Astrocyte of the cerebellum (primary cell): ENCODE measurements around the gene PVR.
"Not testable (repeated sequence)": the region's sequence is repeated elsewhere in the genome, so short reads cannot be mapped to it uniquely, and the experiment has no call there.

Experiments used
- DNase-seq: peaks from one replicate; pipeline ENCODE4 v3.0.0-alpha.2; 2011; ENCODE audit warnings: low read depth
- H3K4me3 ChIP-seq: 2 replicates; pipeline ENCODE4 v1.5.1; 2011; ENCODE audit warnings: mild to moderate bottlenecking, low read depth, low read length, moderate library complexity
- in situ Hi-C: cut with HindIII; loops from 2 replicates; pipeline ENCODE4 v1.10.0; 2017; ENCODE audit warnings: low sequenced_read_pairs
- TF ChIP-seq, protein P1 (sequence below): IDR thresholded peaks from 2 replicates; pipeline ENCODE4 v1.5.1; 2012; ENCODE audit warnings: low read length, low read depth, moderate library complexity, mild to moderate bottlenecking; ENCODE audit errors: missing control alignments

The PVR gene

DNA sequence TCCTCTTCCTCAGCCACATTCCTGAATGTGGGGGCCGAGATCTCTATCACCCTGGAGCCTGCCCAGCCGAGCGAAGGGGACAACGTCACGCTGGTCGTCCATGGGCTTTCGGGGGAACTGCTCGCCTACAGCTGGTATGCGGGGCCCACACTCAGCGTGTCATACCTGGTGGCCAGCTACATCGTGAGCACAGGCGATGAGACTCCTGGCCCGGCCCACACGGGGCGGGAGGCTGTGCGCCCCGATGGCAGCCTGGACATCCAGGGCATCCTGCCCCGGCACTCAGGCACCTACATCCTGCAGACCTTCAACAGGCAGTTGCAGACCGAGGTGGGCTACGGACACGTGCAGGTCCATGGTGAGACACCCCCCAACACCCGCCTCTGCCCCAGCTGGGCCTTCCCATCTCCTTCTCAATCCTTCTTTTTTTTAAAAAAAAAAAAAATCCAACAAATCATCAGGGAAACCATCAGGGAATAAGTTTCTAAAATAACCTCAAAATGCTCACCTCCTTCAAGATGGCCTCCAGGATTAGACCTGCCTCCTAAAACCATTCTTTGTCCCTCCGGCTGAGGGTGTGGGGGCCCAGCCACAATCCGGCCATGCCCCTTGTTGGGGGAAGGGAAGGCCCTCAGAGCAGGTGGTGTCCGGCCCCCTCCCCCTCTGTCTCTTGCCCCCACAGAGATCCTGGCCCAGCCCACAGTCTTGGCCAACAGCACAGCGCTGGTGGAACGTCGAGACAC is 59.8 kb downstream of the PVR start:
- no peak overlapping the region for H3K4me3 ChIP-seq
- no peak for DNase-seq
- TF ChIP-seq, protein P1, sequence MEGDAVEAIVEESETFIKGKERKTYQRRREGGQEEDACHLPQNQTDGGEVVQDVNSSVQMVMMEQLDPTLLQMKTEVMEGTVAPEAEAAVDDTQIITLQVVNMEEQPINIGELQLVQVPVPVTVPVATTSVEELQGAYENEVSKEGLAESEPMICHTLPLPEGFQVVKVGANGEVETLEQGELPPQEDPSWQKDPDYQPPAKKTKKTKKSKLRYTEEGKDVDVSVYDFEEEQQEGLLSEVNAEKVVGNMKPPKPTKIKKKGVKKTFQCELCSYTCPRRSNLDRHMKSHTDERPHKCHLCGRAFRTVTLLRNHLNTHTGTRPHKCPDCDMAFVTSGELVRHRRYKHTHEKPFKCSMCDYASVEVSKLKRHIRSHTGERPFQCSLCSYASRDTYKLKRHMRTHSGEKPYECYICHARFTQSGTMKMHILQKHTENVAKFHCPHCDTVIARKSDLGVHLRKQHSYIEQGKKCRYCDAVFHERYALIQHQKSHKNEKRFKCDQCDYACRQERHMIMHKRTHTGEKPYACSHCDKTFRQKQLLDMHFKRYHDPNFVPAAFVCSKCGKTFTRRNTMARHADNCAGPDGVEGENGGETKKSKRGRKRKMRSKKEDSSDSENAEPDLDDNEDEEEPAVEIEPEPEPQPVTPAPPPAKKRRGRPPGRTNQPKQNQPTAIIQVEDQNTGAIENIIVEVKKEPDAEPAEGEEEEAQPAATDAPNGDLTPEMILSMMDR = no peak
- in situ Hi-C loops = loop anchor here (25.0 kb wide), 1 partner anchor 134 kb away; the partner anchor contains the start of gene NECTIN2

DNA sequence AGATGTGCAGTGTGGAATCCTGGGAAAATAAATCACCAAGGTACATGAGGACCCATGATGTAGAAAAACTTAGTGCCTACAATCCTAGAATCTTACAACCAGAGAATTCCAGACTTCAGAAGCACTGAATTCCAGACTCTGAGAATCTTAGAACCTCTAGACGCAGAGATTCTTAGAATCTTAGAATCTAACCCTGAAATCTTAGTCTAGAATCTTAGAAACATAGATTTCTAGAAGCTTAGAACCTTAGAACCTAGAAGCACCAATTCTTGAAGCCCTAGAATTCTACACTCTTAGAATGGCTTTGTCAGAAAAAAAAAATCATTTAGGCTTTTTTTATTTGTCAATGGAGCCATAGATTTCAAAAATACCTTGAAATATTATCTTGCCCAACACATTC is 61.3 kb downstream of the PVR start:
- in situ Hi-C loops = loop anchor here (25.0 kb wide), 1 partner anchor 132 kb away; the partner anchor contains the start of gene NECTIN2
- TF ChIP-seq, protein P1 = no peak
- no peak for DNase-seq
- H3K4me3 ChIP-seq = no peak overlapping the region

DNA sequence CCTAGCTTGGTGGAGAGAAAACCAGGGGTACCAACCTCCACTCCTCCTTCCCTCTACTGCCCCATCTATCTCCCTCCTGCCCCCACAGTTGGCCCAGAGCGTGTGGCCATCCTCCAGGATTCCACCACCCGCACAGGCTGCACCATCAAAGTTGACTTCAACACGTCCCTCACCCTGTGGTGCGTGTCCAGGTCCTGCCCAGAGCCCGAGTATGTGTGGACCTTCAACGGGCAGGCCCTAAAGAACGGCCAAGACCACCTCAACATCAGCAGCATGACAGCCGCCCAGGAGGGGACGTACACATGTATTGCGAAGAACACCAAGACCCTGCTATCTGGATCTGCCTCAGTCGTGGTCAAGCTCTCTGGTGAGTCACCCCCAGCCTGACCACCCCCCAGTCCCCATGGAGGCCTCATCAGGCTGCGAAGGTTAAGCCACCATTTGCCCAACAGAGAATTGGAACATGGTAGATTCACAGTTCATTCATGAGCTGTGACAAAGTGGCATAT is 61.8 kb downstream of the PVR start:
- H3K4me3 ChIP-seq = no peak overlapping the region
- TF ChIP-seq, protein P1 = no peak
- in situ Hi-C loops = loop anchor here (25.0 kb wide), 1 partner anchor 132 kb away; the partner anchor contains the start of gene NECTIN2
- no peak for DNase-seq

DNA sequence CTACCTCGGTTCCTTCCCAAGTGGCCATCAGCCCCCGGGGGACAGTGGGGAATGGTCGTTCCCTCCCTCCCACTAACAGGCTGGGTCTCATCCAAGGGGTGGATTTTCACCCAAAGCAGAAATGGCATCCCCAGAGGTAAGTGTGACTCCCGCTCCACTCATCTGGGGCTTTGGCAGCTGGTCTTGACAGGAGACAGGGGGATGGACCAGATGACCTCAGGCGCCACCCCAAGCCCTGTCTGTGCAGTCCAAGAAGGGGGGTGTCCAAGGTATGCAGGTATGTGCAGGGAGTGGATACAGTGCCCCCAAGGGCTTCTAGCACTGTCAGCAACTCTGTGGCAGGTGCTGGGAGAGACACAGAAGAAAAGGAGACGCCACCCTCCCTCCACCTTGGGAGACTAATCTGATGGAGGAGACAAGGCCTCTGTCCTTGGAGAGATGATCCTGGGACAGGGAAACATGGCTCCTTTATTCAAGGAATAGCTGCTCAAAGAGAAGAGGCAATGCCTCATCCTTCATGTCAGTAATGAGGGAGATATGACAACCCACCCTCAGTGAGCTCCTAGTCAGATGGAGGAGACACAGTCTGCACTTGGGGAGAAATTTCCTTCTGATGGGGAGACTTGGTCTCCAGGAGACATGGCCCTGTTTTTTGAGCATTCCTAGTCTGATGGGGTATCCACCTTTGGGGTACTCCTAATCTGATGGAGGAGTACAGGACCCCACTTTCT is 63.0 kb downstream of the PVR start:
- in situ Hi-C loops = loop anchor here (25.0 kb wide), 1 partner anchor 131 kb away; the partner anchor contains the start of gene NECTIN2
- DNase-seq = no peak
- no peak overlapping the region for H3K4me3 ChIP-seq
- TF ChIP-seq, protein P1 = no peak

DNA sequence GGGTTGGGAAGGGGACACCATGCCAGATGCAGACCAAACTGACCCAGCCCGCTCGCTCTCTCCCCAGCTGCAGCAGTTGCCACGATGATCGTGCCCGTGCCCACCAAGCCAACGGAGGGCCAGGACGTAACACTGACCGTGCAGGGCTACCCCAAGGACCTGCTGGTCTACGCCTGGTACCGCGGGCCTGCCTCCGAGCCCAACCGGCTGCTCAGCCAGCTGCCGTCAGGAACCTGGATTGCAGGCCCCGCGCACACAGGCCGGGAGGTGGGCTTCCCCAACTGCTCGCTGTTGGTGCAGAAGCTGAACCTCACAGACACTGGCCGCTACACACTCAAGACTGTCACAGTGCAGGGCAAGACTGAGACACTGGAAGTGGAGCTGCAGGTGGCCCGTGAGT is 64.1 kb downstream of the PVR start:
- H3K4me3 ChIP-seq = no peak overlapping the region
- in situ Hi-C loops = loop anchor here (25.0 kb wide), 1 partner anchor 130 kb away; the partner anchor contains the start of gene NECTIN2
- no peak for DNase-seq
- TF ChIP-seq, protein P1 = no peak

DNA sequence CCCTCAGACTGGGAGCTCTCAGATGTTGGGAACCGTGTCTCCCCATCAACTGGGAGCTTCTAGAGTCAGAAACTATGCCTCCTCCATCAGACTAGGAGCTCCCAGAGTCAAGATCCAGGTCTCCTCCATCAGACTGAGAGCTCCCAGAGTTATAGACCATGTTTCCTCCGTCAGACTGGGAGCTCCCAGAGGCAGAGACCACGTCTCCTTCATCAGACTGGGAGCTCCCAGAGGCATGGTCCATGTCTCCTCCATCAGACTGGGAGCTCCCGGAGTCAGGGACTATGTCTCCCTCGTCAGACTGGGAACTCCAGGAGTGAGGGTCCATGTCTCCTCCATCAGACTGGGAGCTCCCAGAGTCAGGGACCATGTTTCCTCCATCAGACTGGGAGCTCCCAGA is 65.2 kb downstream of the PVR start:
- in situ Hi-C loops = loop anchor here (25.0 kb wide), 1 partner anchor 128 kb away; the partner anchor contains the start of gene NECTIN2
- H3K4me3 ChIP-seq = no peak overlapping the region
- TF ChIP-seq, protein P1 = no peak
- no peak for DNase-seq

DNA sequence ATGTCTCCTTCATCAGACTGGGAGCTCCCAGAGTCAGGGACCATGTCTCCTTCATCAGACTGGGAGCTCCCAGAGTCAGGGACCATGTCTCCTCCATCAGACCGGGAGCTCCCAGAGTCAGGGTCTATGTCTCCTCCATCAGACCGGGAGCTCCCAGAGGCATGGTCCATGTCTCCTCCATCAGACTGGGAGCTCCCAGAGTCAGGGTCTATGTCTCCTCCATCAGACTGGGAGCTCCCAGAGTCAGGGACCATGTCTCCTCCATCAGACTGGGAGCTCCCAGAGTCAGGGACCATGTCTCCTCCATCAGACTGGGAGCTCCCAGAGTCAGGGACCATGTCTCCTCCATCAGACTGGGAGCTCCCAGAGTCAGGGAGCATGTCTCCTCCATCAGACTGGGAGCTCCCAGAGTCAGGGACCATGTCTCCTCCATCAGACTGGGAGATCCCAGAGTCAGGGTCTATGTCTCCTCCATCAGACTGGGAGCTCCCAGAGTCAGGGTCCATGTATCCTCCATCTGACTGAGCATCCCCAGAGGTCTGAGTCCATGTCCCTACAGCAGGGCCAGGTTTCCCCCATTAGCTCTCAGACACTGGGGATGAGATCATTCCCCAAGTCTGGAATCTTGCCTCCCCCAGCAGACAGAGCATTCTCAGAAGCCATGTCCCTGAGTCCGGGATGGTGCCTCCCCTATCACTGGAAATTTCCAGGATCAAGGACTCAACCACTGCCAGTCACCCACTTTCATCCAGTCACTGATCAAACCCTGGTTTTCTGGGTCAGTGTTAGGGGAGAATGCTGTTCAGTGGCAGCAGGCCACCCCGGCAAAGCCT is 65.9 kb downstream of the PVR start:
- not testable (repeated sequence) for H3K4me3 ChIP-seq
- in situ Hi-C loops = loop anchor here (25.0 kb wide), 1 partner anchor 128 kb away; the partner anchor contains the start of gene NECTIN2

More for the DNA sequence above, 65.9 kb downstream of the PVR start:
- not testable (repeated sequence) for DNase-seq
